Measurements from ENCODE around the gene GTF2E1. TPM values are rescaled to one million over a fixed set of nuclear protein-coding genes. Genes with fewer than 3 reads are reported as not detected.

GTF2E1 gene
- total and polyA plus RNA-seq, 10 of the 15 experiments (the other 5 are each of a cell fraction or from before 2014, with no cell fraction given), result 9.2 to 24.9 (median 16.2) TPM

DNA sequence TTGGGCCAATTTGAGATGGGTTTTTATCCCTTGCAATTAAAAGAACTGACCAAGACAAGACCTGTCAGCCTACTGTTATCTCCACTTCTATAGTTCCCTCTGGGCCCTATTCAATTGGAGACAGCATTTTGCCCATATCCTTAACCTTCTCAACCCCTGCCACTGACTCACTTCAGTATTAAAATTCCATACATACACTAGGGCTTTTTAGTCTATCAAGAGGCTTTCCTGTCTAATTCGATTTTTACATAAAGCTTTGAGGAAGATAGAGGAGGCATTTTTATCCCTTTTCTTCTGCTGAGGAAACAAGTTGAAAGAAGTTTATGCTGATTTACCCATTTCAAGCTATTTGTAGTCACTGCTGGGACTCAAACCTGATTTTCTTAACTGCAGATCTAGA lies 51.1 kb downstream of the GTF2E1 start:
- ATAC-seq, result no peak
- ChIA-PET RAD21 (ENCODE audit: unreplicated experiment) (interaction anchor here (0.9 to 3.9 kb wide), 10 partner anchors 13 to 237 kb away, joined by 3 to 70 read pairs (median 5); no protein-coding TSS in a partner anchor), SMC1A (ENCODE audit: uncharacterized antibody, unreplicated experiment) (interaction anchor here (0.6 to 4.7 kb wide), 19 partner anchors 16 to 376 kb away, joined by 3 to 55 read pairs (median 9); partner anchors contain the start of gene NDUFB4), CTCF (interaction anchor here (1.1 to 11.4 kb wide), 9 partner anchors 13 to 375 kb away, joined by 4 to 376 read pairs (median 14); partner anchors contain the start of genes GTF2E1, NDUFB4 and RABL3), POLR2A (interaction anchor here (0.5 kb wide), 1 partner anchor 231 kb away, joined by 3 read pairs; no protein-coding TSS in a partner anchor)
- H3K4me2 ChIP-seq (ENCODE audit: control insufficient read depth, insufficient read depth), result no peak overlapping the region
- H3K27ac ChIP-seq (ENCODE audit: control insufficient read depth, insufficient read depth), result no peak overlapping the region
- FAIRE-seq, result no peak
- H3K9ac ChIP-seq (ENCODE audit: control insufficient read depth, insufficient read depth, low read length), result no peak overlapping the region
- no peak for DNase-seq (ENCODE audit: low read depth, low spot score)
- H3K79me2 ChIP-seq (ENCODE audit: control insufficient read depth, insufficient read depth, low read length), result no peaks in the 10 kb centered on the region
- WGBS (ENCODE audit: insufficient coverage, insufficient replicate concordance, low lambda C conversion rate, missing lambda C conversion rate), result 35% methylated on average over 1 of the region's 1 CpG
- no peak for TF ChIP-seq BACH1 (IDR thresholded peaks at IDR 0.05; ENCODE audit: borderline replicate concordance)
- TF ChIP-seq IRF4 (IDR thresholded peaks at IDR 0.05; ENCODE audit: low read depth, low read length), result no peak
- no peak for TF ChIP-seq ZNF384 (IDR thresholded peaks at IDR 0.05; ENCODE audit: borderline replicate concordance, low read depth, low read length)
- no peak for TF ChIP-seq ZZZ3 (IDR thresholded peaks at IDR 0.05; ENCODE audit: control insufficient read depth, insufficient read length, low read depth)
- TF ChIP-seq NFXL1 (IDR thresholded peaks at IDR 0.05; ENCODE audit: borderline replicate concordance), result no peak
- TF ChIP-seq ZNF207 (IDR thresholded peaks at IDR 0.05; ENCODE audit: borderline replicate concordance), result no peak
- no peak for TF ChIP-seq CBFB (IDR thresholded peaks at IDR 0.05; ENCODE audit: low read depth)
- TF ChIP-seq, protein P1, sequence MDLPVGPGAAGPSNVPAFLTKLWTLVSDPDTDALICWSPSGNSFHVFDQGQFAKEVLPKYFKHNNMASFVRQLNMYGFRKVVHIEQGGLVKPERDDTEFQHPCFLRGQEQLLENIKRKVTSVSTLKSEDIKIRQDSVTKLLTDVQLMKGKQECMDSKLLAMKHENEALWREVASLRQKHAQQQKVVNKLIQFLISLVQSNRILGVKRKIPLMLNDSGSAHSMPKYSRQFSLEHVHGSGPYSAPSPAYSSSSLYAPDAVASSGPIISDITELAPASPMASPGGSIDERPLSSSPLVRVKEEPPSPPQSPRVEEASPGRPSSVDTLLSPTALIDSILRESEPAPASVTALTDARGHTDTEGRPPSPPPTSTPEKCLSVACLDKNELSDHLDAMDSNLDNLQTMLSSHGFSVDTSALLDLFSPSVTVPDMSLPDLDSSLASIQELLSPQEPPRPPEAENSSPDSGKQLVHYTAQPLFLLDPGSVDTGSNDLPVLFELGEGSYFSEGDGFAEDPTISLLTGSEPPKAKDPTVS (IDR thresholded peaks at IDR 0.05; ENCODE audit: low read depth, low read length), result no peak
- no peak for TF ChIP-seq ZBED1 (IDR thresholded peaks at IDR 0.05; ENCODE audit: borderline replicate concordance)
- no peak for TF ChIP-seq NR2C1 (IDR thresholded peaks at IDR 0.05)
- TF ChIP-seq HDAC2 (IDR thresholded peaks at IDR 0.05), result no peak
- no peak for TF ChIP-seq SMARCA5 (IDR thresholded peaks at IDR 0.05)
- no peak for TF ChIP-seq PAX8 (IDR thresholded peaks at IDR 0.05)
- TF ChIP-seq PML (IDR thresholded peaks at IDR 0.05; ENCODE audit: low read length), result no peak
- TF ChIP-seq, protein P2, sequence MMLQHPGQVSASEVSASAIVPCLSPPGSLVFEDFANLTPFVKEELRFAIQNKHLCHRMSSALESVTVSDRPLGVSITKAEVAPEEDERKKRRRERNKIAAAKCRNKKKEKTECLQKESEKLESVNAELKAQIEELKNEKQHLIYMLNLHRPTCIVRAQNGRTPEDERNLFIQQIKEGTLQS (IDR thresholded peaks at IDR 0.05; ENCODE audit: borderline replicate concordance, extremely low read depth, low read depth, low read length), result no peak
- TF ChIP-seq YY1 (IDR thresholded peaks at IDR 0.05; ENCODE audit: low read depth, low read length), result no peak
- TF ChIP-seq ZNF217 (IDR thresholded peaks at IDR 0.05), result no peak
- no peak for TF ChIP-seq NR2F1 (conservative IDR thresholded peaks at IDR 0.05)
- TF ChIP-seq SREBF1 (IDR thresholded peaks at IDR 0.05; ENCODE audit: low read length), result no peak
- H3K9me3 ChIP-seq (replicated peaks; ENCODE audit: control insufficient read depth, insufficient read depth, low read length), result no peaks in the 10 kb centered on the region
- no peaks in the 10 kb centered on the region for H4K20me1 ChIP-seq (ENCODE audit: control insufficient read depth, insufficient read depth)
- in situ Hi-C loops (cut with MboI), result loop anchor here (5.0 to 10.0 kb wide), 3 partner anchors 199 to 549 kb away; partner anchors contain the start of gene NDUFB4
- no peak overlapping the region for H2AFZ ChIP-seq (ENCODE audit: control insufficient read depth, low read depth, low read length)
- no peaks in the 10 kb centered on the region for H3K27me3 ChIP-seq (replicated peaks in 1 of 2; ENCODE audit: control insufficient read depth in 2 of 2, insufficient read depth in 2 of 2, low read length in 1 of 2)
- peaks cover 5% of the 10 kb centered on the region for H3K4me1 ChIP-seq (ENCODE audit: control insufficient read depth, insufficient read depth, low read length)
- H3K36me3 ChIP-seq (ENCODE audit: control insufficient read depth in 2 of 2, insufficient read depth in 2 of 2, low read length in 1 of 2), result no peaks in the 10 kb centered on the region
- no peak overlapping the region for H3K4me3 ChIP-seq
- no TSS peak for BruUV-seq (replicated peaks)
- intact Hi-C loops (cut with micrococcal nuclease; ENCODE audit: unreplicated experiment), result no loop called here
